Astrocyte (in vitro differentiated cells and primary cell): ENCODE measurements around the gene RMRP.
"Not testable (repeated sequence)": the region's sequence is repeated elsewhere in the genome, so short reads cannot be mapped to it uniquely, and the experiment has no call there.

Experiments used
- CTCF ChIP-seq: IDR thresholded peaks from 2 replicates; pipeline ENCODE4 v1.5.1; 2011; ENCODE audit warnings: low read depth, mild to moderate bottlenecking, inconsistent platforms, low read length, moderate library complexity; ENCODE audit not compliant: insufficient read depth
- EZH2 ChIP-seq: IDR thresholded peaks from 2 replicates; pipeline ENCODE4 v1.6.1; 2012; ENCODE audit warnings: mild to moderate bottlenecking, low read length, inconsistent platforms; ENCODE audit not compliant: insufficient read depth

- not testable (repeated sequence) for TF ChIP-seq CTCF, EZH2
Measured at GRCh38 chr9:35639225-35639624, 18.6 kb downstream of the RMRP start.
